Stomach (tissue), 9 donors: ENCODE results near the gene C16orf90. TPM values are rescaled to one million over a fixed set of nuclear protein-coding genes. Genes with fewer than 3 reads are reported as not detected.
"Not testable (repeated sequence)": the region's sequence is repeated elsewhere in the genome, so short reads cannot be mapped to it uniquely, and the experiment has no call there.

Experiments used
- DNase-seq, 2 donors: peaks; one replicate each; pipeline versions ENCODE4 v3.0.0 to v3.0.0-alpha.2; 2013 to 2019
- H3K27ac ChIP-seq, 5 donors: fragments of 200-600 bp in 4 of 5; sonication (generic) in 4 of 5; one replicate each; pipeline ENCODE4 v1.5.1; 2013 to 2019; ENCODE audit warnings: mild to moderate bottlenecking in 1 of 5, moderate library complexity in 1 of 5
- H3K27me3 ChIP-seq, 3 donors: fragments of 200-600 bp; sonication (generic); one replicate each; pipeline ENCODE4 v1.5.1; 2017 to 2019; ENCODE audit warnings: mixed run types in 1 of 3
- H3K36me3 ChIP-seq, 4 donors: fragments of 200-600 bp; sonication (generic); 1 replicate in 3 of 4; 2 replicates in 1 of 4; pipeline ENCODE4 v1.5.1; 2016 to 2019
- H3K4me1 ChIP-seq, 4 donors: fragments of 200-600 bp; sonication (generic); one replicate each; pipeline ENCODE4 v1.5.1; 2016 to 2019
- H3K4me3 ChIP-seq, 4 donors: fragments of 200-600 bp; sonication (generic) in 3 of 4; one replicate each; pipeline ENCODE4 v1.5.1; 2016 to 2019; ENCODE audit warnings: mild to moderate bottlenecking in 1 of 4
- H3K9me3 ChIP-seq, 4 donors: fragments of 200-600 bp; sonication (generic); one replicate each; pipeline ENCODE4 v1.5.1; 2016 to 2019
- EP300 ChIP-seq: sonication (generic); formaldehyde crosslinking; IDR thresholded peaks from one replicate; pipeline ENCODE4 v1.6.1; 2017; ENCODE audit warnings: antibody characterized with exemption
- POLR2A ChIP-seq, 4 donors: fragments of 450-650 bp; IDR thresholded peaks; one replicate each; pipeline ENCODE4 v1.6.1; 2016; ENCODE audit warnings: antibody characterized with exemption in 4 of 4, control low read depth in 2 of 4, mild to moderate bottlenecking in 1 of 4, moderate library complexity in 1 of 4
- POLR2AphosphoS5 ChIP-seq, 3 donors: sonication (generic); formaldehyde crosslinking; IDR thresholded peaks; one replicate each; pipeline ENCODE4 v1.6.1; 2016; ENCODE audit warnings: antibody characterized with exemption in 3 of 3
- WGBS, 5 donors: extraction: QIAGEN DNeasy Blood & Tissue Kit in 3 of 5; methylation state at CpG; one replicate each; pipeline versions ENCODE4 v1.1.5 to v1.1.7; 2013 to 2018; 5-methylcytosine and 5-hydroxymethylcytosine counted together
- intact Hi-C: fragments of 100-400 bp; cut with DNase I; formaldehyde crosslinking; loops from one replicate; pipeline ENCODE4 v1.15.1; 2023; ENCODE audit warnings: low total_unique reads
- polyA plus RNA-seq, 3 donors: library from polyadenylated mRNA; stranded (reverse); fragments of 200-250 nt; gene quantifications; one replicate each; pipeline ENCODE4 v1.2.3, GENCODE V29; 2013
- total RNA-seq, 5 donors: library from RNA; depleted of rRNA; stranded (reverse); fragments of >200 nt; gene quantifications; one replicate each; pipeline versions ENCODE4 v1.1.0 to v1.2.3, GENCODE V29; 2014 to 2016
- TF ChIP-seq, protein P1 (sequence below), 7 experiments: fragments of 450-650 bp in 4 of 7; fragments of 200-600 bp in 3 of 7; sonication (generic) in 3 of 7; IDR thresholded peaks; one replicate each; pipeline ENCODE4 v1.5.1; 2016 to 2019; ENCODE audit warnings: antibody characterized with exemption in 7 of 7, control low read depth in 2 of 7, mild to moderate bottlenecking in 1 of 7
- donor health status: healthy with polysubstance abuse.
- donor health status: Bipolar disorder and iron deficiency.
- donor health status: healthy.

C16orf90 gene
- total and polyA plus RNA-seq, 8 donors, result not detected

DNA sequence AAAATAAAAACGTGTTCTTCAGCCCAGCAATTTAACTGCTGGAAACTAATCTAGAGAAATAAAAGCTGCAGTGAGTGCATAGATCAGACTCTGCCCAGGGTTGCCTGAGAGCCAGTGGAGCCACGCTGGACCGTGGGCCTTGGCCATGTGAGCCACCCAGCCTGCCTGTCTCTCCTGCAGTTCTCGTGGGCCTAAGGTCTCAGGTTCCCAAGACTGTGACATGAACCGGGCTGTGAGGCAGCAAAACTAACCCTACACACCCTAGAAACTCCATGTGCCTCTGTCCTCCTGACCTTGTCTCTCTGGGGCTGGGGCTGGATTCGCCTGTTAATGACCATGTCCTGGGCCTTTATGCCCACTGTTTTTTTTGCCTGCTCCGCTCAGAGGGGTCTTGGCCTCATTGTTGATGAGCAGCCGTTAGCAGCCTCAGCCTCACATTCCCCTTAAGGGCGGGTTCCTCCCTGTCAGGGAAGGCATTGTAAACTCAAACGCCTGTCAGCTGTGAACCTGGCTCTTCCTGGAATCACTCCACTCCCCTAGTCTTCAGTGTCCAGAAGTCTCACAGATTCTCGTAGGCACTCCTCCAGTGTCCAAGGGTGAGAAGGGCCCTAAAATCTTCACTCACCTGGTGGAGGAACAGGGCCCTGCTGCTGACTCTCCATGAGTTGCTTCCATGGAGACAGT lies 16.9 kb downstream of the C16orf90 start:
- Histone ChIP-seq H3K27ac (no peak overlapping the region), H3K9me3 (no peaks in the 10 kb centered on the region), H3K4me1 (peaks cover 11 to 30% (median 25%) of the 10 kb centered on the region in 4 donors), H3K4me3 (no peak overlapping the region), H3K36me3 (peaks cover 34 to 75% (median 70%) of the 10 kb centered on the region in 4 donors), H3K27me3 (no peaks in the 10 kb centered on the region)
- no peak for TF ChIP-seq EP300
- TF ChIP-seq, protein P1, sequence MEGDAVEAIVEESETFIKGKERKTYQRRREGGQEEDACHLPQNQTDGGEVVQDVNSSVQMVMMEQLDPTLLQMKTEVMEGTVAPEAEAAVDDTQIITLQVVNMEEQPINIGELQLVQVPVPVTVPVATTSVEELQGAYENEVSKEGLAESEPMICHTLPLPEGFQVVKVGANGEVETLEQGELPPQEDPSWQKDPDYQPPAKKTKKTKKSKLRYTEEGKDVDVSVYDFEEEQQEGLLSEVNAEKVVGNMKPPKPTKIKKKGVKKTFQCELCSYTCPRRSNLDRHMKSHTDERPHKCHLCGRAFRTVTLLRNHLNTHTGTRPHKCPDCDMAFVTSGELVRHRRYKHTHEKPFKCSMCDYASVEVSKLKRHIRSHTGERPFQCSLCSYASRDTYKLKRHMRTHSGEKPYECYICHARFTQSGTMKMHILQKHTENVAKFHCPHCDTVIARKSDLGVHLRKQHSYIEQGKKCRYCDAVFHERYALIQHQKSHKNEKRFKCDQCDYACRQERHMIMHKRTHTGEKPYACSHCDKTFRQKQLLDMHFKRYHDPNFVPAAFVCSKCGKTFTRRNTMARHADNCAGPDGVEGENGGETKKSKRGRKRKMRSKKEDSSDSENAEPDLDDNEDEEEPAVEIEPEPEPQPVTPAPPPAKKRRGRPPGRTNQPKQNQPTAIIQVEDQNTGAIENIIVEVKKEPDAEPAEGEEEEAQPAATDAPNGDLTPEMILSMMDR (IDR thresholded peaks at IDR 0.05), result no peak
- TF ChIP-seq POLR2AphosphoS5 (IDR thresholded peaks at IDR 0.05), result no peak
- no peak for TF ChIP-seq POLR2A (IDR thresholded peaks at IDR 0.05)
- DNase-seq, result no peak
- intact Hi-C loops, result no loop called here
- 74 to 84% (median 82%) methylated on average over 11 of the region's 11 CpGs for WGBS, 5 donors

DNA sequence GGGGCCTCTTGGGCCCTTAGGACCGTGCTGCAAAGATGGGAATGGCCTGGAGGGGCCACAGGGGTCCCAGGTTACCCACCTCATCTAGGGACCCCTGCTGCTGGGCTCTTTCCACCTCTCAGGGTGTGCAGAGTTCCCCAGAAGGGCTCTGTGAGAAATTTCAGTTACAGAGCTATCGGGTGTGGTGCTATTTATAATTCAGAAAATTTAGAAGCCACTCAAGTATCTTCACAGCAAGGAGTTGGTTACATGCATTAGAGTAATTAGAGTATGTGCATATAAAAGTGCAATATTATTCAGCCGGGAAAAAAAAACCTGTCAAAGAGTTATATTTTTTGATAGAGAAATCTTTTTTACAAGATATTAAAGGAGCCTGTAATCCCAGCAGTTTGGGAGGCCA lies 18.9 kb downstream of the C16orf90 start:
- Histone ChIP-seq H3K27me3 (no peaks in the 10 kb centered on the region), H3K36me3 (peaks cover 14 to 69% (median 58%) of the 10 kb centered on the region in 4 donors), H3K4me1 (peaks cover 11 to 47% (median 34%) of the 10 kb centered on the region in 4 donors), H3K9me3 (no peaks in the 10 kb centered on the region), H3K4me3 (no peak overlapping the region), H3K27ac (no peak overlapping the region)
- WGBS, 5 donors, result 77 to 95% (median 92%) methylated on average over 3 of the region's 3 CpGs
- intact Hi-C loops, result no loop called here
- no peak for DNase-seq
- TF ChIP-seq, protein P1 (IDR thresholded peaks at IDR 0.05), result no peak
- no peak for TF ChIP-seq EP300
- no peak for TF ChIP-seq POLR2AphosphoS5 (IDR thresholded peaks at IDR 0.05)
- TF ChIP-seq POLR2A (IDR thresholded peaks at IDR 0.05), result no peak

DNA sequence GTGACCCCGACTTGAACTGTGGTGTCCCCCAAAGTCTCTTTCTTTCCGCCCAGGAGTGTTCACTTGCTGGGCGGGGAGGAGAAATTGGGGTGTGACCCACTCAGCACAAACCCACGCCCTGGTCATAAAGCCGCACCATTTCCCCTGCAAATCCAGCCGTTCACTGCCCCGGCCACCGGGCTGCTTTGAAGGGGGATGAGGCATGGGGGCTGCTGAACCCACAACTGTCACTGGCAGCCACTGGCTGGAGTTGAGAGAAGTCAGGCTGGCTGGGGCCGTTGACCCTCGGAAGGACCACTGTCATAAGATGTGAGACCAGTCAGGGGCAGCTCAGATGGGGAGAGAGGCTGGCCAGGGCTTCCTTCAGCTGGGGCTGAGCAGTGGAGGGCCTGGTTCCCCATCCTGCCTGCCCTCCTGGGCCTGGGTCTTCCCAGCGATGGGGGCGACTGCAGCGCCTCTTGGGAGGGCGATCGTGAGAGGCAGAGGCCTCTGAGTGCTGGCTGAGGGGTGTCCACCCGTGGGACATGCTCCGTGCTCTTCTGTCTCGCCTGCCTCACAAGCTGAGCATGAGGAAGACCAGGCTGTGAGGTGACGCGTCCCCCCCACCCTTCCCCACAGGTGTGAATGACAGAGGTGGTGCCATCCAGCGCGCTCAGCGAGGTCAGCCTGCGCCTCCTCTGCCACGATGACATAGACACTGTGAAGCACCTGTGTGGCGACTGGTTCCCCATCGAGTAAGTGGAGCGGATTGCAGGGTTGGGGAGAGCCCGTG lies 19.5 kb downstream of the C16orf90 start:
- H3K4me3 ChIP-seq, result no peak overlapping the region
- H3K36me3 ChIP-seq, result peaks cover 12 to 64% (median 52%) of the 10 kb centered on the region in 4 donors
- no peak for DNase-seq
- H3K4me1 ChIP-seq, result peaks cover 11 to 54% (median 38%) of the 10 kb centered on the region in 4 donors
- H3K27me3 ChIP-seq, result no peaks in the 10 kb centered on the region
- 87 to 93% (median 88%) methylated on average over 15 to 29 of the region's 29 CpGs for WGBS, 5 donors
- H3K27ac ChIP-seq, result no peak overlapping the region
- TF ChIP-seq, protein P1 (IDR thresholded peaks at IDR 0.05), result no peak
- no peak for TF ChIP-seq EP300
- TF ChIP-seq POLR2A (IDR thresholded peaks at IDR 0.05), result no peak
- TF ChIP-seq POLR2AphosphoS5 (IDR thresholded peaks at IDR 0.05), result no peak
- H3K9me3 ChIP-seq, result no peaks in the 10 kb centered on the region
- intact Hi-C loops, result no loop called here

DNA sequence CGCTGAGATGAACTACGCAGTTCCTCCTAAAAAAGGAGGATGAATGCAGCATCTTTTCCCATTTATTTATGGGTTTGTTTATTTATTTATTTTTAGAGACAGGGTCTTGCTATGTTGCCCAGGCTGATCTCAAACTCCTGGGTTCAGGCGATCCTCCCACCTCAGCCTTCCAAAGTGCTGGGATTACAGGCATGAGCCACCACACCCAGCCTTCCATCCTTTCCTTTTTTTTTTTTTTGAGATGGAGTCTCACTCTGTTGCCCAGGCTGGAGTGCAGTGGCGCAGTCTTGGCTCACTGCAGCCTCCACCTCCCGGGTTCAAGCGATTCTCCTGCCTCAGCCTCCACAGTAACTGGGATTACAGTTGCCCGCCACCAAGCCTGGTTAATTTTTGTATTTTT lies 20.4 kb downstream of the C16orf90 start:
- H3K9me3 ChIP-seq, H3K27ac ChIP-seq, intact Hi-C loops, H3K4me3 ChIP-seq, H3K27me3 ChIP-seq, DNase-seq: not testable (repeated sequence)
- 89 to 97% (median 95%) methylated on average over 6 to 7 of the region's 7 CpGs for WGBS, 5 donors
- Histone ChIP-seq H3K4me1 (peaks cover 14 to 63% (median 46%) of the 10 kb centered on the region in 4 donors), H3K36me3 (peaks cover 8 to 64% (median 49%) of the 10 kb centered on the region in 4 donors)
